ENCODE results near the gene DCC. TPM values are rescaled to one million over a fixed set of nuclear protein-coding genes. Genes with fewer than 3 reads are reported as not detected.

DCC gene
- total RNA-seq, 2 experiments from 2014 or later, result not detected

GRCh38 chr18:52518086-52518485 is 178.1 kb downstream of the DCC start:
- no peaks in the 10 kb centered on the region for H3K9me3 ChIP-seq (ENCODE audit: control insufficient read depth in 1 of 2, insufficient read depth in 1 of 2, low read length in 2 of 2)
- TF ChIP-seq, protein P1, sequence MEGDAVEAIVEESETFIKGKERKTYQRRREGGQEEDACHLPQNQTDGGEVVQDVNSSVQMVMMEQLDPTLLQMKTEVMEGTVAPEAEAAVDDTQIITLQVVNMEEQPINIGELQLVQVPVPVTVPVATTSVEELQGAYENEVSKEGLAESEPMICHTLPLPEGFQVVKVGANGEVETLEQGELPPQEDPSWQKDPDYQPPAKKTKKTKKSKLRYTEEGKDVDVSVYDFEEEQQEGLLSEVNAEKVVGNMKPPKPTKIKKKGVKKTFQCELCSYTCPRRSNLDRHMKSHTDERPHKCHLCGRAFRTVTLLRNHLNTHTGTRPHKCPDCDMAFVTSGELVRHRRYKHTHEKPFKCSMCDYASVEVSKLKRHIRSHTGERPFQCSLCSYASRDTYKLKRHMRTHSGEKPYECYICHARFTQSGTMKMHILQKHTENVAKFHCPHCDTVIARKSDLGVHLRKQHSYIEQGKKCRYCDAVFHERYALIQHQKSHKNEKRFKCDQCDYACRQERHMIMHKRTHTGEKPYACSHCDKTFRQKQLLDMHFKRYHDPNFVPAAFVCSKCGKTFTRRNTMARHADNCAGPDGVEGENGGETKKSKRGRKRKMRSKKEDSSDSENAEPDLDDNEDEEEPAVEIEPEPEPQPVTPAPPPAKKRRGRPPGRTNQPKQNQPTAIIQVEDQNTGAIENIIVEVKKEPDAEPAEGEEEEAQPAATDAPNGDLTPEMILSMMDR (IDR thresholded peaks at IDR 0.05), result no peak
- no peaks in the 10 kb centered on the region for H3K36me3 ChIP-seq (ENCODE audit: insufficient read depth, low read length)
- H3K4me1 ChIP-seq (ENCODE audit: insufficient read depth, low read length), result no peaks in the 10 kb centered on the region
- Mint-ChIP-seq H3K36me3 (ENCODE audit: low read depth) (no peaks in the 10 kb centered on the region), H3K9me3 (peaks cover 3% of the 10 kb centered on the region), H3K4me3 (no peak overlapping the region), H3K4me1 (ENCODE audit: low read depth) (no peaks in the 10 kb centered on the region), H3K27ac (no peak overlapping the region), H3K27me3 (no peaks in the 10 kb centered on the region)
- ATAC-seq (ENCODE audit: poor library complexity), result no peak
- no peaks in the 10 kb centered on the region for H3K27me3 ChIP-seq (ENCODE audit: control insufficient read depth in 1 of 2, insufficient read depth in 2 of 2, low read length in 2 of 2)
- H3K4me3 ChIP-seq (ENCODE audit: low read length), result no peak overlapping the region
- ChIA-PET POLR2A (no interaction called here), CTCF (no interaction called here)
- DNase-seq, result no peak
- intact Hi-C loops (cut with DNase I, micrococcal nuclease), result no loop called here
- H3K27ac ChIP-seq (ENCODE audit: low read depth in 1 of 2, low read length in 2 of 2), result no peak overlapping the region

- no peak for ATAC-seq (ENCODE audit: poor library complexity)
- Histone ChIP-seq H3K27me3 (ENCODE audit: control insufficient read depth in 1 of 2, insufficient read depth in 2 of 2, low read length in 2 of 2) (no peaks in the 10 kb centered on the region), H3K4me3 (ENCODE audit: low read length) (no peak overlapping the region), H3K9me3 (ENCODE audit: control insufficient read depth in 1 of 2, insufficient read depth in 1 of 2, low read length in 2 of 2) (no peaks in the 10 kb centered on the region), H3K36me3 (ENCODE audit: insufficient read depth, low read length) (no peaks in the 10 kb centered on the region), H3K27ac (ENCODE audit: low read depth in 1 of 2, low read length in 2 of 2) (no peak overlapping the region), H3K4me1 (ENCODE audit: insufficient read depth, low read length) (no peaks in the 10 kb centered on the region)
- no peak overlapping the region for H3K4me3 Mint-ChIP-seq
- TF ChIP-seq, protein P1 (IDR thresholded peaks at IDR 0.05), result no peak
- ChIA-PET CTCF (no interaction called here), POLR2A (no interaction called here)
- no peaks in the 10 kb centered on the region for H3K4me1 Mint-ChIP-seq (ENCODE audit: low read depth)
- peaks cover 3% of the 10 kb centered on the region for H3K9me3 Mint-ChIP-seq
- H3K27ac Mint-ChIP-seq, result no peak overlapping the region
- intact Hi-C loops (cut with DNase I, micrococcal nuclease), result no loop called here
- H3K27me3 Mint-ChIP-seq, result no peaks in the 10 kb centered on the region
- no peaks in the 10 kb centered on the region for H3K36me3 Mint-ChIP-seq (ENCODE audit: low read depth)
- DNase-seq, result no peak
These were observed 179.0 kb downstream of the DCC start for GRCh38 chr18:52519021-52519420.

GRCh38 chr18:52523566-52523965 is 183.6 kb downstream of the DCC start:
- Histone ChIP-seq H3K36me3 (ENCODE audit: insufficient read depth, low read length) (no peaks in the 10 kb centered on the region), H3K27me3 (ENCODE audit: control insufficient read depth in 1 of 2, insufficient read depth in 2 of 2, low read length in 2 of 2) (no peaks in the 10 kb centered on the region), H3K4me3 (ENCODE audit: low read length) (no peak overlapping the region), H3K27ac (ENCODE audit: low read depth in 1 of 2, low read length in 2 of 2) (no peak overlapping the region), H3K4me1 (ENCODE audit: insufficient read depth, low read length) (no peaks in the 10 kb centered on the region), H3K9me3 (ENCODE audit: control insufficient read depth in 1 of 2, insufficient read depth in 1 of 2, low read length in 2 of 2) (no peaks in the 10 kb centered on the region)
- TF ChIP-seq, protein P1 (IDR thresholded peaks at IDR 0.05), result no peak
- ChIA-PET POLR2A (no interaction called here), CTCF (no interaction called here)
- intact Hi-C loops (cut with DNase I, micrococcal nuclease), result no loop called here
- H3K4me1 Mint-ChIP-seq (ENCODE audit: low read depth), result no peaks in the 10 kb centered on the region
- peaks cover 6% of the 10 kb centered on the region for H3K9me3 Mint-ChIP-seq
- DNase-seq (no peak), ATAC-seq (ENCODE audit: poor library complexity) (no peak)
- H3K4me3 Mint-ChIP-seq, result no peak overlapping the region
- H3K27me3 Mint-ChIP-seq, result no peaks in the 10 kb centered on the region
- no peaks in the 10 kb centered on the region for H3K36me3 Mint-ChIP-seq (ENCODE audit: low read depth)
- no peak overlapping the region for H3K27ac Mint-ChIP-seq
